SW 1271 (cell line): ENCODE measurements around the gene ZNF778.
A peak's percentile ranks its signal among the peaks of the same experiment; 100 is the strongest.

Experiments used
- DNase-seq, 2 experiments: peaks; one replicate each; lab custom pipeline; 2025; lab: John Stamatoyannopoulos, UW

Gene ZNF778

DNA sequence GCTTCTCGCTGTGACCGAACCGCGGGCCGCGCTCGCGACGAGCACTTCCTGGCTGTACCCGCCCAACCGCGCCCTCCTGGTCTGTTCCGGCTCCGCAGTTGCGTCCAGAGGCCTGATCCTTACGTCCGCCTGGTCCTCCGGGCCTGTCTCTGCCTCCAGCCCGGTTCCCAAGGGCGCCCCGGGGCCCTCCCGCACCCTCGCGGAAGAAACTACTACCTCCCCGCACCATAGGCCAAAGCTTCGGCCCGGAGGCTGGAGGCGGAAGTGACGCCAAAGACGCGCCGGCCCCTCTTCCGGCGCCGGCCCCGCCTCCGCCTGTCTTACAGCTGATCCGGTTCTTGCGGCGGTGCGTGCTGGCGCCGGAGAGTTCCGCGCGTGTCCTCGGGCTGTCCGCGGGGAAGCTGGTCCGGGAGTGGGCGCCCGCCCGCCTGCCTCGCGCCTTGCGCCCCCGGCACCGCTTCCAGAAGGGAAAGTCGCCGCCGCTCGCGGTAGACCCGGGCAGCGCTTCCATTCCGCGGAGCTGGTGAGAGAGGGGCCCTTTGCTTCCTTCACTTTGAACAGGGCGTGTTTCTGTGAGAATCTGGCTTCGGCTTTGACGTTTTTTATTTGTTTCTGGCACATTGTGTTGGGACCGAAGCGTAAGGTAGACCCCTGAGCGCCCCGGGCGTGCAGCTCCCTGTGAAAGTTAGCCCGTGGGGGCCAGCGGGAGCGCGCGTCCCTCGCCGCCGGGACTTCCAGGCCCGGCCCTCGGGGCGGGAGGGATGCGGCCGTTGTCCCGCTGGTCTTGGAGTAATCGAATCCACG is at the start of gene ZNF778:
Gene ZNF778, plus strand, starts transcription at position 316 of the 804 bp plus-strand sequence. CDS start 3,425 bp downstream, outside the sequence.
- DNase-seq, result peak; percentile 54 to 78

DNA sequence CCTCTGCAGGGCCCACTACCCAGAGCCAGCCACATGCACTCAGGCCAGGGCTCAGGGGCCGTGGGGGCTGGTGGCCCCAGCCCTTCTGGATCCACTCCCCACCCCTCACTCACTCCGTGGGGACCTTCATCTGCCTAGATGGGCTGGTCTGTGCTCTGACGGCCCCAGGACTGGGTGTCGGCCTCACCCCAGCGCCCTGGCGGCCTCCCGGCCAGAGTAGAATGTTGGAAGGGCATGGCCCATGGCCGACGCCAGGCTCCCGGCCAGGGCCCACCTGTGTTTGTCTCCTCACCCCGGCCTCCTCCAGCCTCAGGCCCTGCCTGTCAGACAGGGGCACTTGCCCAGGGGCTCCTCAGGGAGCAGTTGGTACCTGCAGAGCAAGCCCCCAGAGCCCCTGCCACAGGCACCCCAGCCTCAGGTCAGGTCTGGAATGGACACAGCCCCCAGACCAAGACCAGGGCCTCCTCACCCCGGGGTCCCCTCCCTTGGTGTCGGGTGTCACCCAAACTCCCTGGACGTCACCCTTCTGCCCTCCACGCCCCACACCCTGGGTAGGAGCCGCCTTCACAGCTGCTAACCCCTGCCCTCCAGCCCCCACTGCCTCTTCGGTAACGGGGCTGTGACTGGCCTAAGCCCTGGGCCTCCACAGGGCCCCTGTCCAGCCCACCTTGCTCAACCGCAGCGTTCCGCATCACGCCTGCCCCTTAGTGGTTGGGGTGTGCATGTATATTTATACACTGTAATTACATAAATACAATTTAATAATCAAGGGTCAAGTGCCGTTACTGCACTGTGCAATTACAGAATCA is 48.9 kb upstream of the ZNF778 start:
- no peak for DNase-seq

DNA sequence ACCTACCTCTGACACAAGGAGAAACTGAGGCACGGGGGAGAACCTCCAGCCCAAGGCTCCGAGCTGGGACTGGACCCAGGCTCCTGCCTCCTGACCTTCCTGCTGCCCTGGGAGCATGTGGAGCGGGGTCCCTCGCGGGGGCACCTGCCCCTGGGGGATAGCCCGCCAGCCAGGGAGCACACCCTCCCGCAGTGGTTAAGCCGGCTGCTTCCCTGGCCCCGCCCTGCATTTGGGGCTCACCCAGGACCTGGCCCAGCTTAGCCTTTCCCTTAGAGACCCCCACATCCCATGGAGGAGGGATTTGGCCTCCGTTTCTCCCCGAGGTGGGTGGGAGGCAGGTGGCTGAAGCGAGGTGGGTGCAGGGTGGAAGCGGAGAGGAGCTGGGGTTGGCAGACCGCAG is 47.7 kb upstream of the ZNF778 start:
- DNase-seq, result no peak

DNA sequence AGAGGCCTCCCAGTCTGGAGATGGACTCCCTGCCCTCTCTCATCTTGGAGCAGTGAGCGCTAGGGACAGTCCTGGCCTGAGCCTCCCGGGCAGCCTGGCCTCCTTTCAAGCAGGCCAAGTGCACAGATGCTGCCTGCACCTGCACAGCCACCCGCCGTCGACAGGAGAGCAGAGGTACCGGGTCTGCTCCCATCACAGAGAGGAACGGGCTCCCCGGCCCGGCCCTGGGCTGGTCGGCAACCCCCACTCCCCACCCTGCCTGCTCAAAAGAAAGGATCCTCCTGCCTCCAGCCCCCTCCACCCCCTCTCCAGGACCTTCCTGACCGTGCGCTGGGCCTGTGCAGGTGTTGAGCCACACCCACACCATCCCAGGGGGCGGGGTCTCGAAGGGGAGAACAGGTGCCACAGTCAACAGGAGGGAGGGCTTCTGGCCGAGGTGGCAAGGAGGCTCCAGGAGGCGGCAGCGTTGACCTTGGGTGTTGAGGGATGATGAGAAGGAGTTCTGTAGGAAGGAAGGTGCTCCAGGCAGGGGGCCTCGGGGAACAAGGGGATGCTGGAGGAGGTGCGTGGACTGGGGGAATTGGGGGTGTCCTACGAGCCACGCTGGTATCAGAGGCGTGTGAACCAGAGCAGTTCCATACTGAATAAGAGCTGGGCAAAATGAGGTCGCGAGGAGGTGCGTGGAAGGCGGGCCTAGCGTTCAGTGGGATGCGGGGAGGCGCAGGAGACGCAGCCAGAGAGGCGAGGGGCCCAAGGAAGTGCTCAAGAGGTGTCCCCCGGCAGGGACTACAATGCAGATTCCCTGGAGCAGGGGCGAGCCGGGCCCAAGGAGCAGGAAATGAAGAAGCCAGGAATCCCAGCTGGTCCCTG is 46.9 kb upstream of the ZNF778 start:
- no peak for DNase-seq

DNA sequence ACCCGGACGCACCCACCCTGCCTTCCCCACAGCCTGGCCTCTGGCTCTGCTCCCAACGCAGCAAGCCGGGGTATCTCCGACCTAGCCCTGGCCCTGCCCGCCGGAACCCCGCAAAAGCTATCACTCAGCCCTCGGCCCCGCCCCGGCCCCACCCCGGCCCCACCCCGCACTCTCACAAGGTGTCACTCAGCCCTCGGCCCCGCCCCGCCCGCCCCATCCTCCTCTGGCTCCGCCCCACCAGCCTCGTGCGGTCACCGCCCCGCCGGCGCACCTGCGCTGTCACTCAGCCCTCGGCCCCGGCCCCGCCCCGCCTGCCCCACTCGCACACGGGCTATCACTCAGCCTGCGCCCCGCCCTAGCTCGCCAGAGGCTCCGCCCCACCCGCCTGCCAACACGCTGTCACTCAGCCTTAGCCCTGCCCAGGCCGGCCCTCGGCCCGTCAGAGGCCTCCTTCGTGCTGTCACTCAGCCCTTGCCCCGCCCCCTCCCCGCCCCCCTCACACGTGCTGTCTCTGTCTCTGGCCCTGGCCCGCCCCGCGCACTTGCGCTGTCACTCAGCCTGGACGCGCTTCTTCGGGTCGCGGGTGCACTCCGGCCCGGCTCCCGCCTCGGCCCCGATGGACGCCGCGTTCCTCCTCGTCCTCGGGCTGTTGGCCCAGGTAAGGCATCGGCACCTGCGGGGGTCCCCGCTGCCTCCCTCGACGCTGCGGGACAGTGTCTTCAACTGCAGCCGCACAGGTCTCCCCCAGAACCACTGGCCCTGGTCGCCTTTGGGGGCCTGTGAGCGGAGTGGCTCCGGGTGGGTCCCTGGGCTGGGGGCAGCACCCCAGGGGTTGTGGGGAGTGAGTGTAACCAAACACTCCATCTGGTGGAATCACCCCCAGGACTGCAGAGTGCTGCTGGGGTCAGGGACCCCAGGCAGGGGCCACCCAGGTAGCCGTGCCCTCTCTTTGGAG is 46.0 kb upstream of the ZNF778 start, which contains the start of gene CDH15:
Gene CDH15, plus strand, starts transcription at position 533 of the 955 bp plus-strand sequence. Its CDS starts 84 bp downstream, at position 617.
- DNase-seq, result peak; percentile 70 to 85

DNA sequence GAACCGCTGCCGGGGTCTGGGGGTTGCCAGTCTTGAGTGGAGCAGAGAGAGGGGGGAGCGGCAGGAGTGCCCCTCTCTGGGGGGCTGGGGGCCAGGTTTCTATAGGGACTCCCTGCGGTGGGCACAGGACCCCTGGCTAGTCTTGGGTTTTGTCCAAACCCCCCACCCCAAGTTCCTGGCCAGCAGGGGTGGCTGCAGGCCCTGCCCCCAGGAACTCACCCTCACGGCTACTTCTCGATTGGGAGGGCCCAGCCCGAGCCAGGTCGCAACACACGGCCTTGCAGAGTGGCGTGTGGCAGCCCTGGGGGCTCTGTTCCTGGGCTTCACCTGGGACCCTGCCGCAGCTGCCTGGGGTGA is 45.4 kb upstream of the ZNF778 start:
- DNase-seq, result no peak

DNA sequence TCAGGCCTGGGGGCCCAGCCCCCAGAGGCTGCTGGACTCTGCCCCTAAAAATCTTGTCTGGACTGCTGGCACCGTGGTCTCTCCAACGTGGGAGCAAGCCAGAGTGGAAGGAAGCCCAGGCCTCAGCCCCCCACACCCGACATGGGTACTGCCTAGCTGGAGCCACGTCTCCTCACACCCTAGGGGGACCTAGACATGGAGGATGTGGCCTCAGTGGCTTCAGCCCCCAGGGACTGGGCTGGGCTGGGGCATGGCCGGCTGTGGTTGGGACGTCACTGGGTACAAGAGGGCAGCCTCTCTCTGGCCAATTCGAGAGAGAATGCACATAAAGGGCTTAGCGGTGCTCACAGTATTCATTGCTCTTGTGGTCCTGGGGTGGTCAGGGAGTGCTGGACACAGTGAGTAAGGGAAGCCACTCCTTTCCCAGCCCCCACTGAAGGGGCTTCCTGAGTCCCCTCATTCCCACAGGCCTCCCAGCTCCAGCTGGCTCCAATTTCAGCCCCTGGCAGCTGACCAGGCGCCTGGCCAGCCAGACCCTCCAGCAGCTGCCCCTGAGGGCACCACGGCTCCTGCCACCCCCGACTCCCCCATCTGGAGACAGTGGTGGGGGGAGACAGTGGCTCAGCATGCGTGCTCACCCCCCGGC is 44.9 kb upstream of the ZNF778 start:
- no peak for DNase-seq

DNA sequence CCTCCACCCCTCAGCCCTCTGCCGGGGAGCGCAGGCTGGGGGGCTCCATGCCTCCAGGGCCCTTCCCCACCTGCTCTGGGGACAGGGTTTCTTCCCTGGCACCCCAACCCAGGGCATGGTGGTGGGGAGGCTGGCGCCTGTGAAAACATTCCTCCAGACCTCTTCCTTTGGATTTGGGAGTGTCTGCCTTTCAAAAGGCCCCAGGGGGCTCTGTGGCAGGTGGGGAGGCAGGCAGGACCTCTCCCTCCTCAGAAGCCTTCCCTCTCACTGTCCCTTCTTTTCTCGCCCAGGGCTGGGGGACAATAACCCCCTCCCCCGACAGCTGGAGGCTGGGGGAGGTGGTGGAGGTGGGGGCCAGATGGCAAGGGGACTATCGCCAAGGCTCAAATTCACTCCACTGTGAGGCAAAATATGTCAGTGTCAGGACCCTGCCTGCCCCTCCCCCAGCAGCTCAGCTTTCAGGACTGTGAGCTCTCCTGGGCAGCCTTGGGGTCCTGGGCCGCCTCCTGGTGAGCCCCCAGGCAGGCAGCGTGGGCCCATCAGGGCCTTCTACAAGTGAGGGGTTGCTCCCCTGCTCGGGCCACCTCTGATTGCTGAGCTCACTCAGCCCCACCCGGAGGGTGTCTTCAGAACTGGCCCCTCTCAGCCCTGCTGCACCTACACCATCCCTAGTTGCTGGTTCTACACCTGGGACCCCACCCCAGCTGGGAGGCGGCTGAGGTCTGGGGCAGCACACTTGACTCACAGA is 44.2 kb upstream of the ZNF778 start:
- DNase-seq, result no peak

DNA sequence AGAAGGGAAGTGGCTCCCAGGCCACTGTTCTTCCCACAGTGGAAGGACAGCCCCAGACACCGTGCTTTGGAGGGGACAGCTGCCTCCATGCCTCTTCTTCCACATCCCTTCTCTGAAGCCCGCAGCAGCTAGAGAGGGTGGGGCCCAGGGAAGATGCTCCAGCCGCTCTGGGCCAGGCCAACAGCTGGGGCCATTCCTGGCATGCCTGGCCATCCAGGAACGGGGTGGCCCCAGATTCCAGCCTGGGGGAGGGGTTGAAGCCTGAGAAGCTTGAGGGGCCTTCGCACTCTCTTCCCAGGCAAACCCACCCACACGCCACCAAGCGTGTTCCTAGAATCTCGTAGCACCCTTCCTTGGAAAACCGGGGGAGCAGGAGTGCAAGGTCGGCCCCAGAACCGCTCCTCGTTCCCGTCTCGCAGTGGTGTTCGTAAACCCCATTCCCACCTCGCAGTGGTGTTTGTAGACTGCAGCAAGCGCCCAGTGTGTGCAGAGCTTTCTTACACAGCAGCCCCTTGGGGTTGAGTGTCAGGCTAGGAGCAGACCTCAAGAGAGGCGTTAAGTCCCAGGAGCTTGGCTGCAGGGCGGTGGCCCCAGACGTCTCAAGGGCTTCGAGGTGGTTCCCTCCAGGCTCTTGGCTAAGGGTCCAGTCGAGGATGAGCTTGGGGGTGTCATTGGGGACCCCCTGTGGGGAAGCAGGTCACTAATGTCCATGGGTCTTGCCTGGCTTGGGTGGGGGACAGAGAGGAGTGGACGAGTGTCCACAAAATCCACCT is 43.3 kb upstream of the ZNF778 start:
- DNase-seq, result no peak

DNA sequence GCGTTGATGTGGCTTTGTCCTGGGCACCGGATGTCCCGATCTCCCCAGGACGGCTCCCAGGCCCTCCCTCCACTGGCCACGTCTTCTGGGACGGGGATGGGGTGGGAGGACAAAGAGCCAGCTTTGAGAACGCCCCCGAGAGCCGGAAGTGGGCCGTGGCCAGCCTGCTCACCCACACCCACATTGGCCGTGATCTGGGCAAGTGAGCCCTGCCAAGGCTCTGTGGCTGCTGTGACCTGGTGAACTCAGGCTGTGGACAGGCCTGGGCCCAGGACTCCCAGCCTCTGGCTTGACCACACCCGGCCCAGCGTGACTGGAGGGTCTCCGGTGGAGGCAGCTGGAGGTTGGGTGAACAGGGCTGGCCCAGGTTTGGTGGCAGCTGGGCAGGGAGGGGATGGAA is 42.6 kb upstream of the ZNF778 start:
- DNase-seq, result no peak

DNA sequence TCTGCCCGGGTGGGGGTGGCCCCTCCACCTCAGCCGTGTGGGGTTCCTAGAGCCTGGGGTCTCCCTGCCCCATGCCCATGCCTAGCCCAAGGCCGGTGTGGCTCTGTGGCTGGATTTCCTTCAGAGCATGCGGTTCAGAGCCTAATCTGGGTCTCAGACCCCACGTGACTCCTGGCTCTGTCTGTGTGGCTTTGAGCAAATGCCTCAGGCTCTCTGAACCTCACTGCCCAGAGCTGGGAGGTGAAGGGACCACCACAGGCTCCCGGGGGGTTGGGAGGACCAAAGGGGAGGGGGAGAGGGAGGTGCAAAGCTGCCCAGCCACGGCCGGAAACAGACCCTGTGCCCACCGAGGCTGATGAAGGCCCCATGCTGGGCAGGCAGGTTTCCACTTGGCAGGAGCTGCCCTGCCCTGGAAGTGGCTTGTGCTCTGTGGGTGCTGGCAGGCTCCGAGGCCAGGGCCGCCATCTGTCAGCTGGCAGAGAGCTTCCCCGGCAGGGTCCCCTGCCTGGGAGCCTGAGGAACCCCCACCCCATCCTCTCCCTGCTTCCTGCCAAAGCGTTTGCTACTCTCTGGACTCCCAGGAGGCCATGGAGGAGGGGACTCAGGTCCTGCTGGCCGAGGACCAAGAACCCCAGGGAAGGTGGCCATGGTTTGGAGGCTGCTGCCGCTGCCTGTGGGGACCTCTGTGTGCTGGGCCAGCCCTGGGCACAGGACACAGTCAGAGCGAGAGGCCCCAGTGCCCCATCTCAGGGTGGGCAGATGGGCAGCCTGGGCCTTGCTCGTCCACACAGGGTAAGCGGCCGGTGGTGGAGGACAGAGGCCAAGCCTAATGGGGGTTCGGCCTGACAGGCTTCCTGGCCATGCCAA is 42.0 kb upstream of the ZNF778 start:
- no peak for DNase-seq

DNA sequence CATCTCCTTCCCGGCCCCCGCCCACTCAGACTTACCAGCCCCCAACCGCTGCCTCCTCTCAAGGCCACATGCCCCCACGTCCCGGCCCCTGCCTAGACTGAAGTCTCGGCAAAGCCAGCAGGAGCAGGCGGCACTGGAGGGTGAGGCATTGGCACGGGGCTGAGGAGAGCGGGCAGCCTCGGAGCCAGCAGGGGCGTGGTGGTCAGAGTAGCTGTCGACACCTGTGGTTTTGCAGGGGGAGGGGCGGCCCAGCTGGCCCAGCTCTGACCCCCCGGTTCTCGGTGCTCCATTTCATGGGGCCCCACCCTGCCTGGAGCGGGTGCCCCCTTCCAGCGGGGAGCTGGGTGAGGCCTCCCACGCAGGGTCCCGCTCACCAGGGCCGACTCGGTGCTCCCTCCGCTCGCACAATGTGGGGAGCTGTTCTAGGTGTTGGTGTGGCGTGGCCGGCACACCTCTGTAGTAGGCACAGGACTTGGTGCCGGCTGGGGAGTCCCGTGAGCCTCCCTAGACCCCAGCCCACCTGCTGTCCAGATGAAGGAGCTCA is 41.3 kb upstream of the ZNF778 start:
- no peak for DNase-seq

DNA sequence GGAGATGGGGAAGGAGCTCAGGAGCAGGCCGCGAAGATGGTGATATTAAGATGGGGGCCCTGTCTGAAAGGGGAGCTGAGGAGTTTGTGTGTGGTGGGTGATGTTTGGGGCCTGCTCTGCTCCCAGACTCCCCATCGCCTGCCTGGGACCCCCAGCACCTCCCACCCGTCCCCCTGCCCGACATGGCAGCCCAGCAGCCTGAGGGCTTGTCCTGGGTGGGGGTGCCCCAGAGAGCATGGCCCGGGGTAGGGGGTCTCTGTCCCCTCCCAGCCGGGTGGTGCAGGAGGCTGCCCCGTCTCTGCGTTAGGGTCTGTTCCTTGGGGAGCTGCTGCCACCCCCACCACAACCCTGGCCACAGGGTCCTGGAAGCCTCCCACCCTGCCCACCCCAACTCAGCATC is 40.8 kb upstream of the ZNF778 start:
- no peak for DNase-seq

DNA sequence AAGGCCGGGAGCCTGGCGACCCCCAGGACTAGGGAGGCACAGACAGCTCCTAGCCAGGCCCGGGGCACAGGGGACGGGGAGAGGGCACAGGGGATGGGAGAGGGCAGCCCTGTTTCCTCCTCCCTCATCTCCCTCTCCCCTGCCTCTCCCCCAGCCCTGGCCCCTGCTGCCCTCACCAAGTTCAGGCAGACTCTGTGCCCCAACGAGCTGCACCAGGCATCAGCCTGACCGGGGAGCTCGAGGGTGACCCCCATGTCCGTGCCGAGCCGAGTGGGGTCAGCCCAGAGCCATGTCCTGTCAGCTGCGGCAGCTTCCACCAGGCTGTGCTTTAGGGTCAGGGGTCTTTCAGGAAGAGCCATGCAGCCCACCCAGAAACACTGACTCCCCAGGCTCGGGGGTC is 40.0 kb upstream of the ZNF778 start:
- no peak for DNase-seq

DNA sequence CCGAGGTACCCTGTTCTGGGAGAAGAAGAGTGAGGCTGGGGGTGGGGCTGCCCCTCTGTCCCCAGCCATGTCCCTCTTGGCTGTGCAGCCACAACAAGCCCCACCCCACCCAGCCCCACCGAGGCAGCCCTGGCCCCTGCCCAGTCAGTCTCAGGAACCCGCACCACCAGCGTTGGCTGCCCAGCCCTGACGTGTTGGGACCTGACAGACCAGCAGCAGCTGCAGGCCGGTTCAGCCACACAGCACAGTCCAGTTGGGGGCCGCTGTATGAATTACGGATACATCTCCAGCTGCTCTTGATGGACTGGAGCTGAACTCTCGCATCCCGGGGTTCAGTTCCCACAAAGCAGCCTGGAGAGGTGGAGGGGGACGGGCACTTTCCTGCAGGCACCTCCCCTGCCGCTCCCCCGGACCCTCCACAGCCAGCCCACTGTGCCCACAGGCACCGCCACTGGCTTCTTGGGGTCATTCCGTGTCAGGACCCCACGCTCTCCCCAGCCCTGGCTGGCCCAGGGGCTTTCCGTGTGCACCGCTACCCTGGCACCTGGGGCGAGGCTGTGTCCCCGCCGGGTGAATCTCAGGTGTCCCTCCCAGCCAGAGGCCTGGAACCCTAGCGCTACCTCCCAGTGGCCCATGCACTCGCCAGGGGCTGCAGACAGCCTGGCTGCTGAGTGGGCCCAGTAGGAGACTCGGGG is 38.9 kb upstream of the ZNF778 start:
- DNase-seq, result no peak

DNA sequence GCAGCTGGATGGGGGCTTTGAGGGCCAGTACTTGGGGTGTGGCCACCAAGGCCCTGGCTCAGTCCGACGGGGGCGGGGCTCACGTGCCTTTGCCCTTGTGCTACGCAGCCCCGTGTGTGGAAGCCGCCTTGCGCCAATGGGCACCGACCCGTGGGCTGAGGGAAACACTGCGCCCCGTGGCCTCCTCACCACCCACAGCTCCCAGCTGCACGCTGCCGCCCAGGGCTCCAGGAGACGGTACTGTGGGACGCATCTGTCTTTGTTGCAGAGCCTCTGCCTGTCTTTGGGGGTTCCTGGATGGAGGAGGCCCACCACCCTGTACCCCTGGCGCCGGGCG is 38.4 kb upstream of the ZNF778 start:
- no peak for DNase-seq

DNA sequence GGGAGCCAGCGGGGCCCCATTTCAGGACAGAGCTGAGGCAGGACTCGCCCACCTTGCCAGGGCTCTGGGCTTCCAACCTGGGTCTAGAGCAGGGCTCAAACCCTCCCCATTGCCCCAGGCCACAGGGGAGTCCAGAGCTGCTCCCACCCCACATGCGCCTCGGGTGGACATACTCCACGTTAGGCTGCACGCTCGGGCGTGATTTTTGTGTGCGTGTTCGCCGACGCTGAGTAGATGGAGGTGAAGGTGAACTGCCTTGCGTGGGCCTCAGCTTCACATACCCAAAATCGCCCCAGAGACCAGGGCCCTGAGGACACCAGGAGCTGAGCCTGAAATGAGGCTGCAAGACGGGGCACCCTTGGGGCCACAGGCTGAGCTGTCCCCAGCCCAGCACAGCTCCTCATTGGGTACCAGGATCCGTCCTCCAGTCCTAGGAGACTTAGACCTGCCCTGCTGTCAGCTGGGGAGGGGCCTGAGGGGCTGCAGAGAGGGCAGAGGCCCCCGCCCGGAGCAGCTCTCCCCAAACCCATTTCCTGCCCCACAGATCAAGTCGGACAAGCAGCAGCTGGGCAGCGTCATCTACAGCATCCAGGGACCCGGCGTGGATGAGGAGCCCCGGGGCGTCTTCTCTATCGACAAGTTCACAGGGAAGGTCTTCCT is 37.7 kb upstream of the ZNF778 start:
- DNase-seq, result no peak
